ENCODE results near the gene CFAP58.

Gene CFAP58

GRCh38 chr10:104323085-104323484 lies 30.5 kb upstream of the CFAP58 start:
- no peak for DNase-seq

DNA sequence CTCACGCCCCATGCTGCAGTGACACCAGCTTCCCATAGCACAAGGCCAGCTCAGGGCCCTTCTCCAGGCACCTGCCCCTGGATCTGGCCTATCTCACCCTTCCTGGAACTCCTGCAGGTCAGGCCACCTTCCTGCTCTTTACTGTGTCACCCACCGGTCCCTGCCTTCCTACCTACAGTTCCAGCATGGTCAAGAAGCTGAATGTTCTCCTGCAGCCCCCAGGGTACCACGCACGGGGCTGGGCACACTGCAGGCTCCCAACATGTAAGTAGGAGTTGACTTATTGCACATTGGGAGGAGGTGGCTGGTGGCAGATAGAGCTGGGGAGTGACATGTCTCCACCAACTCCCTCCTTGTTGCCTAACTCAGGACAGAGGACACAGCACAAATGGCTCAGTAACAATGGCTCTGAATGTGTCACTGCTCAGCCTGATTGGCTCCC lies 29.9 kb upstream of the CFAP58 start:
- DNase-seq, result no peak

- no peak for DNase-seq
These were observed 29.4 kb upstream of the CFAP58 start for GRCh38 chr10:104324221-104324686.

DNA sequence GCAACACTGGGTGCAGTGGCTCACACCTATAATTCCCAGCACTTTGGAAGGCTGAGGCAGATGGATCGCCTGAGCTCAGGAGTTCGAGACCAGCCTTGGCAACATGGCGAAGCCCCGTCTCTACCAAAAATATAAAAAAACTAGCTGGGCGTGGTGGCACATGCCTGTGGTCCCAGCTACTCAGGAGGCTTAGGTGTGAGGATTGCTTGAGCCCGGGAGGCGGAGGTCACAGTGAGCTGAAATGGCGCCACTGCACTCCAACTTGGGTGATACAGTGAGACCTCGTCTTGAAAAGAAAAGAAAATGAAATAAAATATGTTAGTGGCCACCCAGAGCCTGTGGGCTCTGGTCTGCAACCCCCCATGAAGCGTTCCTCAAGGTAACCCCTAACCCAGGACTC lies 28.7 kb upstream of the CFAP58 start:
- no peak for DNase-seq

GRCh38 chr10:104325436-104326435 lies 27.9 kb upstream of the CFAP58 start:
- DNase-seq, result no peak

DNA sequence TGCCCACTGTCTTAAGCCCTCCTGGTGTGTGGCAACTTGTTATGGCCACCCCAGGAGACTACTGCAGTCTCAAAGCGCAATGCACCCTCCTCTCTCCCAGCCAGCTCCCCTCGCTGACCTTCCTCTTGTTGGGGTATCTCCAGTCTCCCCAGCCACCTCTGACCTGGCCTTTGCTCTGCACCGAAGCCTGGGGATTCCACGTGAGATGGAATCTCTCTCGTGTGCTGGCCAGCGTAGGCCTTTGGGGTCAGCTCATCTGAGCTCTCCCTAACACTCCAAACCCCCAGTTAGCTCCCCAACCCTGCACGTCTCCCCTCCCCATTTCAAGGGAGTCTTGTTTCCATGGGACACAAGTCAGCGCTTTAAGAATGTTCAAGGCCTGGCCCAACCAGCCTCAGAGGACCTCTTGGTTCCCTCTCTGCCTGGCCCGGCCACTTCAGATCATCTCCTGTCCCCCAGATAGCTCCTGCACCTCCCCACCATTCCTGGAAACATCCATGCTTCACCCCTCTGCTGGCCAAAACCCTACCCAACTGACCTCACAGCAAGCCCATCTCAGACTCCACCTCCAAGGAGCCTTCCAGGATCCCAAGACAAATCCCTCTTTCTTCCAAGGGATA lies 26.5 kb upstream of the CFAP58 start:
- DNase-seq, result no peak

DNA sequence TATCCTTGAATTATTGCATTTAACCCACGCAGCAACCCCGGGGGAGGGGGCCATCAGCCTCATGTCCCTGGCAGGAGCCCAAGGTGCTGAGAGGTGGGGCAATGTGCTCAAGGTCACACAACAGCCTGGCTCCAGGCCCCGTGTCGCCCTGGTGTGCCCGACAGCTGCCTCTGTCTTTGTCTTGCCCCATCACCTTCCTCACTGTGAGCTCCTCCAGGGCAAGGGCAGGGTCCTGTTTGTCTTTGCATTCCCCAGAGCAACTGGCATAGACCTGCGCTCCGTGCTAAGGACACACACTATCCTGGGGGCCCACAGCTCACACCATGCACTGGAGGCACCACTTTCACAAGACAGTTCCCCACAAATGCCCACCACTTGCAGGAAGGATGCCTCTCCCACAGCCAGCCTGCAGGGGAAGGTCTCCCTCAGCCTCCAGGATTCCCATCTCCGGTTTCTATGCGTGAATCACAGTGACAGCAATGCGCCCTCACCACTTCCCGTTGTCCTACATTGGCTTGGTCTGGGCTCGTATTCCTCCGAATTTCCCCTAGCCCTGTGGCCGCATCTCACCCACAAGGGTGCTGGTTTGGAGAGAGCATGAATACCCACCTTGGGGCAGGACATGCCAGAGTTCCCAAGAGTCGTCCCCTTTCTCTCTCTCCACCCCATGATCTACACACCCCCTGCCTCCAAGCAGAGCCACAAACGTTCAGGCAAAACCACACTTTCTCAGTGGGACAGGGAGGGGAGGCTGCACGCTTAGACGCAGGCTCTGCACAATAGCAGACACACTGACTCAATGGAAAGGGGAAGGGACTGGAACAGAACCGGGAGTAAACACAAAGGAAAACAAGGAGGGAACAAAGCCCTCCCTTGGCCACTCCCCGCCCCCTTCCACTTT lies 25.6 kb upstream of the CFAP58 start:
- no peak for DNase-seq

GRCh38 chr10:104328646-104328895 lies 25.1 kb upstream of the CFAP58 start:
- DNase-seq, result no peak

DNA sequence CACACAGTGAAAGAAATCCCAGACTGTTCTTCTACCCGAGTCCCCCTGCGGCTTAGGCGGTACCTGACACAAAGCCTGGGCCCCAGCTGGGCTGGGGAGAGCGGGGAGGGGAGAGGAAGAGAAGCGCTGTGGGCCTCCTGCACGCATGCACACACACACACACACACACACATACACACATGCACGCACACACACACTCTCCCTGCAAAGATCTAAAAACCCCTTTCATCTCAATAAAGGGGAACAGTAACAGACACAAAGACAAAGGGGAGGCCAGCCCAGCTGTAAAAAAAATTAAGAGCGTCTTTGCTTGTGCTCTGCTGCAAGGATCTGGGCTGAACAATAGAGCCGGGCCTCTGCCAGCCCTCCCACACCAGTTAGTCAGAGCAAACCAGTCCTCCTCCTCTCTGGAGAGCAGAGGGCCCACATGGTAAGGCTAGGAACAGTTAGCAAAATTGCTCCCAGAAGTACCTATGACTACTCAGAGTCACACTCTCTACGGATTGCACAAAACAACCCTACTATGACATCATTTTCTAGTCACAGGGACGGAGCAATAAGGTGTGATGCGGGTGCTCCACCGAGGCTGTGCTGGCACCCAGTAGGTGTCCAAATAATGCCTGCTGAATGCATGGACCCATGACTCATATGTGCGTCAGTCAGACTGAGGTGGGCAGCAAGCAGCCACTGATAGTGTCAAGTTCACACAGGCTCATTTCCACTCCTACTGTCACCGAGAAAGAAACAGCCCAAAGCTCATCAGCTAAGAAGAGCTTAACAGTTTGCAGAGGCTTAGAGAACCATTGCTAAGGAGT lies 24.5 kb upstream of the CFAP58 start:
- peak; percentile 40 for DNase-seq

GRCh38 chr10:104329735-104330134 lies 23.9 kb upstream of the CFAP58 start:
- no peak for DNase-seq

- DNase-seq, result no peak
These were observed 23.2 kb upstream of the CFAP58 start for GRCh38 chr10:104330168-104331110.

DNA sequence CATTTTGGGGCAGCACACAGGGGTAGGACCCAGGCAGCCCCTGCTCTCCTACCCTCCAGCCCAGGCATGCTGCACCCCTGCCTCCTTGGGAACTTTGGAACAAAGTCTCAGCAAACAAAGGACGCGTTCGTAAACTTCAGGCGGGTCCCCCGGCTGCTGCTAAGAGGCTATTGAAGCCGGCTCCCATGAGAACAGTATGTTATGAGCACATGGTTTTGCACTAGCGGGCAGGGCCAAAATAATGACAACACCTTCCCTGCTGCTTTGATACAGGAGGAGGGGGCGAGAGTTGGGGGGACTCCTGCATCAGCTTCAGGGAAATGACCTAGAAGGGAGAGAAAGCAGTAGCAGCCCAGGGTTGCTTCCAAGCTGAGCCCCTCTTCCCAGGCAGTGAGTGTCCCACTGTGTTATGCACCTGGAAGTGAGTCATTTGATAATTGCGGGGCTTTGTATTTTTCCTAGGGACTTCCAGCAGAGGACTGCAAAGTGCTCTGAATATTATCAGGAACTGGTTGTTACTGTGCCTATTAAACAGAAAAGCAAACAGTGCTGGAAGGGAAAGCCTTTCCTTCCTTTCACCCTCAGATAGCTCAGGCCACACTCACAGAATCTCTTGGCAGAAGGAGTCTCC lies 22.3 kb upstream of the CFAP58 start:
- no peak for DNase-seq

DNA sequence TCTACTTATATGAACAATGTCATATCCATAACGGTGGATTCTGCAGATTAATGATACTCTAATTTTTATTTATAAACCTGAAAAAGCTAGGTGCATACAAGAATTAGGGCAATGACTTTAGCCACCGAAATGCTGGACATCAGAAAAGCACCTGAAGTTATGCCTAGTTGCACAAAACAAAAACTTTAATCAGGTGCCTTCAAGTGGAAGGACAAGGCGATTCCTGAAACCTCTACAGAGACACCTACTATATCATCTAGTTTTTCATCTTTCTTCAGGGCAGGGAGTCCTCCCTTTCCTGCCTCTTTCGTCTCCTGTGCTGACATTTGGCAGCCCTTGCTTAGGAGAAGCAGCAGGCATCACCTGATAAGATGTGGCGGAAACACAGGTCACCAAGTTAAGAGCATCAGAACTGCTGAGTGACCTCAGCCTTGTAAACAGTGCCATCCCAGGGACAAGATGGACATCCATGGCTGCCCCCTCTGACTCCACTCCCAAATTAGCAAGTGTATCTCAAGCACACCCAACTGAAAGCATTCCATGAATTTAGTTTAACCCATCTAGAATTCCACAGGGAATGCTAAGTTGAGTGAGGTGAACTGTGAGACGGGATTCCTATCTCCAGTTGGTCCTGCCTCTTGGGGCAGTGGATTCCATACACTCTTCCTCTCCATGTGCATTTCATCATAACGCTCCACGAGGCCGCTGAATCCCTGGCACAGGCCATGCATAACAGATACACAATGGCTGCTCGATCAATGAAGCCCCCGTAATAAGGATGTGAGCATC lies 21.2 kb upstream of the CFAP58 start:
- DNase-seq, result no peak

GRCh38 chr10:104333032-104333727 lies 20.5 kb upstream of the CFAP58 start:
- no peak for DNase-seq

DNA sequence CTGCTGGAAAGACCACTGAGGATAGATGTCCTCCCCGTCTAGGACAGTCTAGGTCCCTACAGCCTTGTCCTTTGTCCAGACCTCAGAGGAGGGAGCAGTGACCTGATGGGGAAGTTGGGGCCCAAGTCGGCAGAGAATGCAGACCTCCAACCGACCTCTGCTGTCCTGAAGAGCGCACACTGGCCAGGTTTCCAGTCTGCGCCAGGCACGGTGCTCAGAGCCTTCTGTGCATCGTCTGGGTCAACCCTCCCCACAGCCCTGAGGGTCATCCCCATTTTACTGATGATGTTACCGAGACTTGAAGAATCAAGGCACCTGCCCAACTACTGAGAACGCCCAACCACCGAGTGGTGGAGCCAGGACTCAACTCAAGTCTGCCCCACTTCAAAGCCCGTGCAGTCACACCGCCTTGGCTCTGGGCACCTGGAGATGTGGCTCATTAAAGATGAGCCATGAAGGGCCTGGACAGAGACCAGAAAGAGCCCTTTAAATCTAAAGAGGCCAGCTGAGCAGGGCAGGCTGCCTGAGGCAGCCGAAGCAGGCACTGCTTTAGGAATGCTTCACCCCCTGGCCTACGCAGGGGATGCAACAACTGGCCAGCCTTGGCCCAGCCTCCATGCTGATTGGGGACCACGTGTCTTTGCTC lies 19.8 kb upstream of the CFAP58 start:
- DNase-seq, result no peak

- no peak for DNase-seq
These were observed 19.1 kb upstream of the CFAP58 start for GRCh38 chr10:104334561-104334960.

- peak; percentile 78 for DNase-seq
These were observed 18.5 kb upstream of the CFAP58 start for GRCh38 chr10:104334965-104335650.

All from NCI-H1436 treated with DMSO at 0.1 percent for 48 hours (cell line).